HEK293 (cell line): ENCODE results near the gene SSMEM1.

ENCODE experiments used
- CTCF ChIA-PET: fragments of 350-600 bp; formaldehyde crosslinking; extraction: SDS; loops from one replicate; lab custom pipeline; 2021; ENCODE audit warnings: antibody characterized with exemption; lab: Yijun Ruan, JAX
- POLR2A ChIA-PET: fragments of 300-600 bp; formaldehyde crosslinking; extraction: SDS; loops from one replicate; lab custom pipeline; 2020; ENCODE audit warnings: antibody characterized with exemption, inconsistent platforms; lab: Yijun Ruan, JAX
- H3K27ac ChIP-seq: fragments of 200-500 bp; sonication (Bioruptor generic); 2 replicates; pipeline ENCODE4 v1.5.1; 2014; ENCODE audit warnings: low read depth, low read length, control low read depth, inconsistent platforms; ENCODE audit errors: extremely low read depth
- H3K36me3 ChIP-seq, 2 experiments: fragments of 200-500 bp in 1 of 2; sonication (Bioruptor generic) in 1 of 2; 1 replicate in 1 of 2; 2 replicates in 1 of 2; pipeline ENCODE4 v1.5.1; 2014 to 2017; ENCODE audit warnings: inconsistent platforms in 2 of 2, low read length in 2 of 2; ENCODE audit not compliant: control insufficient read depth in 2 of 2, insufficient read depth in 1 of 2
- H3K4me1 ChIP-seq: fragments of 200-500 bp; sonication (Bioruptor generic); 2 replicates; pipeline ENCODE4 v1.5.1; 2014; ENCODE audit warnings: mild to moderate bottlenecking, low read length, inconsistent platforms; ENCODE audit not compliant: control insufficient read depth, insufficient read depth
- H3K4me3 ChIP-seq: 2 replicates; pipeline ENCODE4 v1.5.1; 2011; ENCODE audit warnings: low read depth, mild to moderate bottlenecking, control low read depth, low read length, moderate library complexity
- H3K9me3 ChIP-seq: fragments of 200-500 bp; sonication (Bioruptor generic); 2 replicates; pipeline ENCODE4 v1.5.1; 2014; ENCODE audit warnings: low read depth, low read length, inconsistent platforms; ENCODE audit not compliant: control insufficient read depth, insufficient read depth
- FEZF1 ChIP-seq: fragments of 450-650 bp; formaldehyde crosslinking; IDR thresholded peaks from 2 replicates; pipeline ENCODE4 v1.5.1; 2016; ENCODE audit warnings: missing biosample characterization, missing genetic modification characterization
- SCRT2 ChIP-seq: fragments of 450-650 bp; formaldehyde crosslinking; IDR thresholded peaks from 2 replicates; pipeline ENCODE4 v1.5.1; 2016; ENCODE audit warnings: missing biosample characterization, missing genetic modification characterization
- SP7 ChIP-seq: fragments of 450-650 bp; formaldehyde crosslinking; IDR thresholded peaks from 2 replicates; pipeline ENCODE4 v1.5.1; 2016; ENCODE audit warnings: missing biosample characterization, missing genetic modification characterization
- ZBTB17 ChIP-seq: fragments of 450-650 bp; formaldehyde crosslinking; IDR thresholded peaks from 2 replicates; pipeline ENCODE4 v1.5.1; 2016; ENCODE audit warnings: missing biosample characterization, missing genetic modification characterization
- ZBTB21 ChIP-seq: fragments of 450-650 bp; formaldehyde crosslinking; IDR thresholded peaks from 2 replicates; pipeline ENCODE4 v1.5.1; 2017; ENCODE audit warnings: missing biosample characterization, missing genetic modification characterization
- ZBTB7A ChIP-seq: fragments of 450-650 bp; formaldehyde crosslinking; IDR thresholded peaks from 2 replicates; pipeline ENCODE4 v1.5.1; 2016; ENCODE audit warnings: low read depth, missing biosample characterization, missing genetic modification characterization
- ZFHX2 ChIP-seq: fragments of 450-650 bp; formaldehyde crosslinking; conservative IDR thresholded peaks from 2 replicates; pipeline ENCODE4 v1.5.1; 2016; ENCODE audit warnings: missing biosample characterization, missing genetic modification characterization
- ZFP37 ChIP-seq: fragments of 450-650 bp; formaldehyde crosslinking; IDR thresholded peaks from 2 replicates; pipeline ENCODE4 v1.5.1; 2016; ENCODE audit warnings: missing biosample characterization, missing genetic modification characterization
- ZNF223 ChIP-seq: fragments of 450-650 bp; formaldehyde crosslinking; IDR thresholded peaks from 2 replicates; pipeline ENCODE4 v1.5.1; 2016; ENCODE audit warnings: missing biosample characterization, missing genetic modification characterization
- ZNF335 ChIP-seq: fragments of 450-650 bp; formaldehyde crosslinking; conservative IDR thresholded peaks from 2 replicates; pipeline ENCODE4 v1.5.1; 2016; ENCODE audit warnings: missing biosample characterization, missing genetic modification characterization
- ZNF341 ChIP-seq: fragments of 450-650 bp; formaldehyde crosslinking; IDR thresholded peaks from 2 replicates; pipeline ENCODE4; 2016; ENCODE audit warnings: low read depth, missing biosample characterization, missing genetic modification characterization
- ZNF366 ChIP-seq: fragments of 450-650 bp; formaldehyde crosslinking; conservative IDR thresholded peaks from 2 replicates; pipeline ENCODE4 v1.5.1; 2016; ENCODE audit warnings: missing biosample characterization, missing genetic modification characterization
- ZNF473 ChIP-seq: fragments of 450-650 bp; formaldehyde crosslinking; IDR thresholded peaks from 2 replicates; pipeline ENCODE4 v1.5.1; 2017; ENCODE audit warnings: missing biosample characterization, missing genetic modification characterization
- ZNF501 ChIP-seq: fragments of 450-650 bp; formaldehyde crosslinking; IDR thresholded peaks from 2 replicates; pipeline ENCODE4 v1.5.1; 2016; ENCODE audit warnings: missing biosample characterization, missing genetic modification characterization
- ZNF561 ChIP-seq: fragments of 450-650 bp; IDR thresholded peaks from 2 replicates; pipeline ENCODE4 v1.5.1; 2018; ENCODE audit warnings: missing biosample characterization, missing genetic modification characterization, borderline replicate concordance
- ZNF629 ChIP-seq: fragments of 450-650 bp; formaldehyde crosslinking; IDR thresholded peaks from 2 replicates; pipeline ENCODE4 v1.5.1; 2017; ENCODE audit warnings: missing biosample characterization, missing genetic modification characterization
- ZNF654 ChIP-seq: fragments of 450-650 bp; formaldehyde crosslinking; IDR thresholded peaks from 2 replicates; pipeline ENCODE4 v1.5.1; 2016; ENCODE audit warnings: low read depth, missing biosample characterization, missing genetic modification characterization
- ZNF664 ChIP-seq: fragments of 450-650 bp; formaldehyde crosslinking; IDR thresholded peaks from 2 replicates; pipeline ENCODE4 v1.5.1; 2016; ENCODE audit warnings: missing biosample characterization, missing genetic modification characterization
- ZNF707 ChIP-seq: fragments of 450-650 bp; formaldehyde crosslinking; IDR thresholded peaks from 2 replicates; pipeline ENCODE4 v1.5.1; 2016; ENCODE audit warnings: missing biosample characterization, missing genetic modification characterization
- ZSCAN30 ChIP-seq: fragments of 450-650 bp; IDR thresholded peaks from 2 replicates; pipeline ENCODE4 v1.5.1; 2018; ENCODE audit warnings: missing biosample characterization, mild to moderate bottlenecking, missing genetic modification characterization, moderate library complexity
- TF ChIP-seq, protein P1 (sequence below): fragments of 450-650 bp; formaldehyde crosslinking; IDR thresholded peaks from 2 replicates; pipeline ENCODE4 v1.5.1; 2017; ENCODE audit warnings: missing biosample characterization, mild to moderate bottlenecking, missing genetic modification characterization, moderate library complexity
- TF ChIP-seq, protein P2 (sequence below): fragments of 450-650 bp; formaldehyde crosslinking; IDR thresholded peaks from 2 replicates; pipeline ENCODE4 v1.5.1; 2017; ENCODE audit warnings: missing biosample characterization, missing genetic modification characterization
- TF ChIP-seq, protein P3 (sequence below): fragments of 450-650 bp; formaldehyde crosslinking; IDR thresholded peaks from 2 replicates; pipeline ENCODE4 v1.5.1; 2016; ENCODE audit warnings: missing biosample characterization, missing genetic modification characterization
- TF ChIP-seq, protein P4 (sequence below): fragments of 450-650 bp; formaldehyde crosslinking; IDR thresholded peaks from 2 replicates; pipeline ENCODE4 v1.5.1; 2016; ENCODE audit warnings: missing biosample characterization, missing genetic modification characterization
- TF ChIP-seq, protein P5 (sequence below): fragments of 450-650 bp; formaldehyde crosslinking; IDR thresholded peaks from 2 replicates; pipeline ENCODE4 v1.5.1; 2016; ENCODE audit warnings: missing biosample characterization, missing genetic modification characterization
- TF ChIP-seq, protein P6 (sequence below): fragments of 450-650 bp; formaldehyde crosslinking; IDR thresholded peaks from 2 replicates; pipeline ENCODE4 v1.5.1; 2016; ENCODE audit warnings: missing biosample characterization, missing genetic modification characterization

The SSMEM1 gene

DNA sequence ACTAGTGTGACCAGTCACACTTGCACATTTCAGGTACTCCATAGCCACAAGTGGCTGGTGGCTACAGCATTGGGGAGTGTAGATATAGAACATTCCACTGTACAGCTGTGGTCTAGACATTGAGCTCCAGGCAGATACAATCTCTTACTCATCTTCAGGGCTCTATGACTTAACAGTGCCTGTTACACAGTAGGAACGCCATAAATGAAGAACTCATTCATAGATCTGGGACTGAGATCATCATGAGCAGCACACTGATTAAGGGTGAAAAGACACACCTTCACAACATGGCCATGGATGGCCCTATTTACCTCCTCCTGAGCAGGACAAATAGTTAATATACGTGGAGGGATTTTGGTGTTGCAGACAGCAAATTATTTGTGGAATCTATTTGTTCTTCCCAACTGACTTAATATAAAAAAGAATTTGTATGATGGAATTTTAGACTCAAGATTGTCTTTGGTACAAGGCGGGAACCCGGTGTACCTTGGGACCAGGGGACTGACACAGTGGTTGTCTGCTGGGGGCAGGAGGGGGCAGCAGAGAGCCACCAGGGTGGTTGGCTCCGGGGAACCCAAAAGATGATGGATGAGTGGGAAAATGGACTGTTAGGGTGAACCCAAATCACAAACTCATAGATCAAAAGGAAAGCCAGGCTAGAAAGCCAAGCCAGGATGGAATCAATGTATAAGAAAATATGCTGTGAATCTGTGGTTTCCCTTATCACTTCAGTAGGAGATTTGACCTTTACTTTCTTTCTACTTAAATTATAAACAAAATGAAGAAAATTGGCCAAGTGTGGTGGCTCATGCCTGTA lies 34.7 kb downstream of the SSMEM1 start:
- no peak overlapping the region for H3K27ac ChIP-seq
- H3K9me3 ChIP-seq = no peaks in the 10 kb centered on the region
- ChIA-PET POLR2A (interaction anchor here (0.6 kb wide), 1 partner anchor 8 kb away, joined by 3 read pairs; no protein-coding TSS in a partner anchor), CTCF (interaction anchor here (0.6 to 2.1 kb wide), 12 partner anchors 10 to 516 kb away, joined by 3 to 11 read pairs (median 3); no protein-coding TSS in a partner anchor)
- H3K36me3 ChIP-seq = no peaks in the 10 kb centered on the region
- no peak overlapping the region for H3K4me3 ChIP-seq
- no peaks in the 10 kb centered on the region for H3K4me1 ChIP-seq
- TF ChIP-seq, protein P1, sequence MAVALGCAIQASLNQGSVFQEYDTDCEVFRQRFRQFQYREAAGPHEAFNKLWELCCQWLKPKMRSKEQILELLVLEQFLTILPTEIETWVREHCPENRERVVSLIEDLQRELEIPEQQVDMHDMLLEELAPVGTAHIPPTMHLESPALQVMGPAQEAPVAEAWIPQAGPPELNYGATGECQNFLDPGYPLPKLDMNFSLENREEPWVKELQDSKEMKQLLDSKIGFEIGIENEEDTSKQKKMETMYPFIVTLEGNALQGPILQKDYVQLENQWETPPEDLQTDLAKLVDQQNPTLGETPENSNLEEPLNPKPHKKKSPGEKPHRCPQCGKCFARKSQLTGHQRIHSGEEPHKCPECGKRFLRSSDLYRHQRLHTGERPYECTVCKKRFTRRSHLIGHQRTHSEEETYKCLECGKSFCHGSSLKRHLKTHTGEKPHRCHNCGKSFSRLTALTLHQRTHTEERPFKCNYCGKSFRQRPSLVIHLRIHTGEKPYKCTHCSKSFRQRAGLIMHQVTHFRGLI (tag by site-specific recombination) = no peak
- TF ChIP-seq, protein P2, sequence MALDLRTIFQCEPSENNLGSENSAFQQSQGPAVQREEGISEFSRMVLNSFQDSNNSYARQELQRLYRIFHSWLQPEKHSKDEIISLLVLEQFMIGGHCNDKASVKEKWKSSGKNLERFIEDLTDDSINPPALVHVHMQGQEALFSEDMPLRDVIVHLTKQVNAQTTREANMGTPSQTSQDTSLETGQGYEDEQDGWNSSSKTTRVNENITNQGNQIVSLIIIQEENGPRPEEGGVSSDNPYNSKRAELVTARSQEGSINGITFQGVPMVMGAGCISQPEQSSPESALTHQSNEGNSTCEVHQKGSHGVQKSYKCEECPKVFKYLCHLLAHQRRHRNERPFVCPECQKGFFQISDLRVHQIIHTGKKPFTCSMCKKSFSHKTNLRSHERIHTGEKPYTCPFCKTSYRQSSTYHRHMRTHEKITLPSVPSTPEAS (tag by site-specific recombination) = 0 out of 2 replicates have a peak, but pooled peaks have one; percentile 13
- TF ChIP-seq ZFHX2 (no peak), ZNF223 (tag by site-specific recombination) (no peak), ZNF707 (tag by site-specific recombination) (no peak), ZNF629 (tag by site-specific recombination) (peak; percentile 30; the same call in 1 of the 2 replicates), SP7 (tag by site-specific recombination) (peak; percentile 57), ZNF366 (tag by site-specific recombination) (peak; percentile 27; the same call in 1 of the 2 replicates), ZNF335 (tag by site-specific recombination) (peak; percentile 58; the same call in 1 of the 2 replicates), ZBTB7A (tag by site-specific recombination) (no peak), ZNF501 (0 out of 2 replicates have a peak, but pooled peaks have one; percentile 29), ZSCAN30 (tag by site-specific recombination) (no peak), ZNF341 (tag by site-specific recombination) (no peak), ZNF561 (tag by site-specific recombination) (no peak), ZNF473 (tag by site-specific recombination) (no peak), FEZF1 (no peak), ZBTB17 (peak; percentile 89), ZFP37 (tag by site-specific recombination) (peak; percentile 79; the same call in 1 of the 2 replicates), ZBTB21 (tag by site-specific recombination) (0 out of 2 replicates have a peak, but pooled peaks have one; percentile 41), ZNF664 (tag by site-specific recombination) (no peak), SCRT2 (tag by site-specific recombination) (peak; percentile 59; the same call in 1 of the 2 replicates), ZNF654 (peak; percentile 96)
- TF ChIP-seq, protein P3, sequence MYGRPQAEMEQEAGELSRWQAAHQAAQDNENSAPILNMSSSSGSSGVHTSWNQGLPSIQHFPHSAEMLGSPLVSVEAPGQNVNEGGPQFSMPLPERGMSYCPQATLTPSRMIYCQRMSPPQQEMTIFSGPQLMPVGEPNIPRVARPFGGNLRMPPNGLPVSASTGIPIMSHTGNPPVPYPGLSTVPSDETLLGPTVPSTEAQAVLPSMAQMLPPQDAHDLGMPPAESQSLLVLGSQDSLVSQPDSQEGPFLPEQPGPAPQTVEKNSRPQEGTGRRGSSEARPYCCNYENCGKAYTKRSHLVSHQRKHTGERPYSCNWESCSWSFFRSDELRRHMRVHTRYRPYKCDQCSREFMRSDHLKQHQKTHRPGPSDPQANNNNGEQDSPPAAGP (tag by site-specific recombination) = no peak
- TF ChIP-seq, protein P4, sequence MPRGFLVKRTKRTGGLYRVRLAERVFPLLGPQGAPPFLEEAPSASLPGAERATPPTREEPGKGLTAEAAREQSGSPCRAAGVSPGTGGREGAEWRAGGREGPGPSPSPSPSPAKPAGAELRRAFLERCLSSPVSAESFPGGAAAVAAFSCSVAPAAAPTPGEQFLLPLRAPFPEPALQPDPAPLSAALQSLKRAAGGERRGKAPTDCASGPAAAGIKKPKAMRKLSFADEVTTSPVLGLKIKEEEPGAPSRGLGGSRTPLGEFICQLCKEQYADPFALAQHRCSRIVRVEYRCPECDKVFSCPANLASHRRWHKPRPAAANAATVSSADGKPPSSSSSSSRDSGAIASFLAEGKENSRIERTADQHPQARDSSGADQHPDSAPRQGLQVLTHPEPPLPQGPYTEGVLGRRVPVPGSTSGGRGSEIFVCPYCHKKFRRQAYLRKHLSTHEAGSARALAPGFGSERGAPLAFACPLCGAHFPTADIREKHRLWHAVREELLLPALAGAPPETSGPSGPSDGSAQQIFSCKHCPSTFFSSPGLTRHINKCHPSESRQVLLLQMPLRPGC (tag by site-specific recombination) = no peak
- TF ChIP-seq, protein P5, sequence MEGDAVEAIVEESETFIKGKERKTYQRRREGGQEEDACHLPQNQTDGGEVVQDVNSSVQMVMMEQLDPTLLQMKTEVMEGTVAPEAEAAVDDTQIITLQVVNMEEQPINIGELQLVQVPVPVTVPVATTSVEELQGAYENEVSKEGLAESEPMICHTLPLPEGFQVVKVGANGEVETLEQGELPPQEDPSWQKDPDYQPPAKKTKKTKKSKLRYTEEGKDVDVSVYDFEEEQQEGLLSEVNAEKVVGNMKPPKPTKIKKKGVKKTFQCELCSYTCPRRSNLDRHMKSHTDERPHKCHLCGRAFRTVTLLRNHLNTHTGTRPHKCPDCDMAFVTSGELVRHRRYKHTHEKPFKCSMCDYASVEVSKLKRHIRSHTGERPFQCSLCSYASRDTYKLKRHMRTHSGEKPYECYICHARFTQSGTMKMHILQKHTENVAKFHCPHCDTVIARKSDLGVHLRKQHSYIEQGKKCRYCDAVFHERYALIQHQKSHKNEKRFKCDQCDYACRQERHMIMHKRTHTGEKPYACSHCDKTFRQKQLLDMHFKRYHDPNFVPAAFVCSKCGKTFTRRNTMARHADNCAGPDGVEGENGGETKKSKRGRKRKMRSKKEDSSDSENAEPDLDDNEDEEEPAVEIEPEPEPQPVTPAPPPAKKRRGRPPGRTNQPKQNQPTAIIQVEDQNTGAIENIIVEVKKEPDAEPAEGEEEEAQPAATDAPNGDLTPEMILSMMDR (tag by site-specific recombination) = peak; percentile 81
- TF ChIP-seq, protein P6, sequence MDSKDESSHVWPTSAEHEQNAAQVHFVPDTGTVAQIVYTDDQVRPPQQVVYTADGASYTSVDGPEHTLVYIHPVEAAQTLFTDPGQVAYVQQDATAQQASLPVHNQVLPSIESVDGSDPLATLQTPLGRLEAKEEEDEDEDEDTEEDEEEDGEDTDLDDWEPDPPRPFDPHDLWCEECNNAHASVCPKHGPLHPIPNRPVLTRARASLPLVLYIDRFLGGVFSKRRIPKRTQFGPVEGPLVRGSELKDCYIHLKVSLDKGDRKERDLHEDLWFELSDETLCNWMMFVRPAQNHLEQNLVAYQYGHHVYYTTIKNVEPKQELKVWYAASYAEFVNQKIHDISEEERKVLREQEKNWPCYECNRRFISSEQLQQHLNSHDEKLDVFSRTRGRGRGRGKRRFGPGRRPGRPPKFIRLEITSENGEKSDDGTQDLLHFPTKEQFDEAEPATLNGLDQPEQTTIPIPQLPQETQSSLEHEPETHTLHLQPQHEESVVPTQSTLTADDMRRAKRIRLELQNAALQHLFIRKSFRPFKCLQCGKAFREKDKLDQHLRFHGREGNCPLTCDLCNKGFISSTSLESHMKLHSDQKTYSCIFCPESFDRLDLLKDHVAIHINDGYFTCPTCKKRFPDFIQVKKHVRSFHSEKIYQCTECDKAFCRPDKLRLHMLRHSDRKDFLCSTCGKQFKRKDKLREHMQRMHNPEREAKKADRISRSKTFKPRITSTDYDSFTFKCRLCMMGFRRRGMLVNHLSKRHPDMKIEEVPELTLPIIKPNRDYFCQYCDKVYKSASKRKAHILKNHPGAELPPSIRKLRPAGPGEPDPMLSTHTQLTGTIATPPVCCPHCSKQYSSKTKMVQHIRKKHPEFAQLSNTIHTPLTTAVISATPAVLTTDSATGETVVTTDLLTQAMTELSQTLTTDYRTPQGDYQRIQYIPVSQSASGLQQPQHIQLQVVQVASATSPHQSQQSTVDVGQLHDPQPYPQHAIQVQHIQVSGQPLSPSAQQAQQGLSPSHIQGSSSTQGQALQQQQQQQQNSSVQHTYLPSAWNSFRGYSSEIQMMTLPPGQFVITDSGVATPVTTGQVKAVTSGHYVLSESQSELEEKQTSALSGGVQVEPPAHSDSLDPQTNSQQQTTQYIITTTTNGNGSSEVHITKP (tag by site-specific recombination) = peak; percentile 56
